ENCODE measurements around the gene TOMT.

GRCh38 chr11:72075109-72075508 lies 30.6 kb upstream of the TOMT start:
- no peak for TF ChIP-seq CTCF (IDR thresholded peaks at IDR 0.05; ENCODE audit: poor library complexity, severe bottlenecking)
- TF ChIP-seq MXI1 (conservative IDR thresholded peaks at IDR 0.05; ENCODE audit: poor library complexity, severe bottlenecking): no peak
- TF ChIP-seq EZH2 (IDR thresholded peaks at IDR 0.05; ENCODE audit: borderline replicate concordance, insufficient read depth, low read length, poor library complexity, severe bottlenecking): no peak
- no peak for TF ChIP-seq REST (IDR thresholded peaks at IDR 0.05; ENCODE audit: borderline replicate concordance)
- no peak for TF ChIP-seq SMC3 (conservative IDR thresholded peaks at IDR 0.05; ENCODE audit: poor library complexity)
- TF ChIP-seq POLR2AphosphoS5 (IDR thresholded peaks at IDR 0.05): no peak
- no peak for TF ChIP-seq TAF1 (IDR thresholded peaks at IDR 0.05; ENCODE audit: low read depth)
- no peak for TF ChIP-seq EP300 (conservative IDR thresholded peaks at IDR 0.05; ENCODE audit: poor library complexity, severe bottlenecking)
- TF ChIP-seq RAD21 (conservative IDR thresholded peaks at IDR 0.05): no peak

All from neural cell (in vitro differentiated cells).